HG03354 (cell line): ENCODE results near the gene ATP6V0C.
A peak's percentile ranks its signal among the peaks of the same experiment; 100 is the strongest.
"Not testable (repeated sequence)": the region's sequence is repeated elsewhere in the genome, so short reads cannot be mapped to it uniquely, and the experiment has no call there.

ENCODE experiments used
- ATAC-seq: cut with Tn5 transposase; IDR thresholded peaks from one replicate; pipeline ENCODE4 v1.9.1; 2021; ENCODE audit warnings: mild to moderate bottlenecking; ENCODE audit not compliant: unreplicated experiment, poor library complexity, severe bottlenecking

The ATP6V0C gene

DNA sequence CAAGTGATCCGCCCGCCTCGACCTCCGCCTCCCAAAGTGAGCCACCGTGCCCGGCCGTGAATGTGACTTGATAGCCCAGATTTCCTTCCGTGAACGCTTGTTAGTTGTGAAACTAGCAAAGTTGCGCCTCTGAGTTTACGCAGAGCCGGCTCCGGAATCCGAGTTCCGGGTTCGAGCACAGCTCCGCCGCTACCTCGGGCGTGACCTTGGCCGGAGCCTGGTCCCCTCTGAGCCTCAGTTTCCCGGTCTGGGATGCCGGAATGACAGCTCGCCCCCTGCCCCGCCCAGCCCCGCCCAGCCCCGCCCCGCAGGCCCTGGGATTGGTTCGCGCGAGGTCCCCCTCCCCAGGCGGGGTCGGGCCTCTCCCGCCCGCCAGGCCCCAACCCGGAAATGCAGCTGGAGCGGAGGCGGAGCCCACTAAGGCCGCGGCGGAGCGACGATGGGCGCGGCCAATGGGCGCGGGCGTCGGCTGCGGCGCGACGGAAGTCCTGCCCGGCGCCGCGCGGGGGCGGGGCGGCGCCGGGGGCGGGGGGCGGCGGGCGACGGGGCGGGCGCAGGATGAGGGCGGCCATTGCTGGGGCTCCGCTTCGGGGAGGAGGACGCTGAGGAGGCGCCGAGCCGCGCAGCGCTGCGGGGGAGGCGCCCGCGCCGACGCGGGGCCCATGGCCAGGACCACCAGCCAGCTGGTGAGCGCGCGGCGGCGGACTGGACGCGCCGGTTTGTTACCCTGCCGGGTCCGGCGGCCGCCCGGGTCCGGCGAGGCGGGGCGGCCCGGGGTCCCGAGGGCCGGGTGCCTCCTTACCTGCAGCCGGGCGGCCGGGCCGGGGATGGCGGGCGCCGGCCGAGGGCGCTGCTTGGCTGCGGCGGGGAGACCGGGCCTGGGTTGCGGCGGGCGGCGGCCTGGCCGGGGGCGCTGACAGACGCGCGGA lies 24.0 kb downstream of the ATP6V0C start, which contains the start of gene PDPK1:
PDPK1 (plus strand) TSS at position 571 of the 929 bp plus-strand sequence; CDS start at position 663, 92 bp downstream.
- peak; percentile 83 for ATAC-seq

DNA sequence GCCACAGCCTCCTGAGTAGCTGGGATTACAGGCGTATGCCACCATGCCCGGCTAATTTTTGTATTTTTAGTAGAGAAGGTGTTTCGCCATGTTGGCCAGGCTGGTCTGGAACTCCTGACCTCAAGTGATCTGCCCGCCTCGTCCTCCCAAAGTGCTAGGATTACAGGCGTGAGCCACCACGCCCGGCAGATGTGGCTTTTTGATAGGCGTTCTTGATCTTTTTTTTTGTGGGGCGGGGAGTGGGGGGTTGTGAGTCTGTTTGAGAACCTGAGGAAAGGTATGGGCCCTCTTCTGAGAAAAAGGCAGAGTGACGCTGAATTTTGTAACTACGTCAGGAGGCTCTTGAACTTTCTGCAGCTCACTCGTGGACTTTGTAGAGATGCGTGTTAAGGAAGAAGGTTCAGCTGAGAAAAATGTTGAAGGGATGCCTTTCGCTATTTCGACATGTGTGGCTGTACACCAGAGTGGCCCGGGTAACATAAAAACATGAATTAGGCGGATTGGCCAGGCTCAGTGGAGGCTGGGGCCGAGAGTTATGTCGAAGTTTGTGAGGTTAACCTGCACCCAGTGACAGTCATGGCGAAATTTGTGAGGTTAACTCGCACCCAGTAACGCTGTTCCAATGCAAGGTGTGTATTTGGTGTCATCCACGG lies 25.6 kb downstream of the ATP6V0C start:
- ATAC-seq, result not testable (repeated sequence)

DNA sequence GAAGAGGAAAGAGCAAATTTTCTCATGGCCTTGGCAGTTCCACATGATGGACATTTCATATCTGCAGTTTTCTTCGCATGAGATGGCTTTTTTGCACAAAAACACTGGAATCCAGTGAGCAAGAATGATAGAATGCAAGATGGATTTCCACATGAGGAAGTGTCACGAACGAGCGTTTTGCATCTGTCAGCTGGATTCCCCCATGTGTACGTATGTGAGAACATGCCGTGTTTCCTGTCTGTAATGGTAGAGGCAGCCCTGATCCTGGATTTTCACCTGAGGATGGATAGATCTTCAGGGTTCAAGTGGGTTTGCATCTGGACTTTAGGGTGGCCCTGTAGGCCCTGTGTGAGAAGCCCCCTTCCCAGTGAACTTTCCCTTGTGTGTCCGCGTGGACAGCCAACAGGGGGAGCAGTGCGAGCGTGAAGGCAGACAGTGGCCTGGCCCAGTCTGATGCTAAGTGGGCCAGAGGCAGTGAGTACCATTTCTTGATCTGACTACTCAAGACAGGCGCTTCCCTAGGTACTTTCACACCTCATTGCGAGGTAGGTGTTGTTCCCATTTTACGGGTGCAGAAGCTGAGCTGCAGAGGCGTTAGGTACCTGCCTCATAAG lies 26.2 kb downstream of the ATP6V0C start:
- ATAC-seq, result not testable (repeated sequence)

DNA sequence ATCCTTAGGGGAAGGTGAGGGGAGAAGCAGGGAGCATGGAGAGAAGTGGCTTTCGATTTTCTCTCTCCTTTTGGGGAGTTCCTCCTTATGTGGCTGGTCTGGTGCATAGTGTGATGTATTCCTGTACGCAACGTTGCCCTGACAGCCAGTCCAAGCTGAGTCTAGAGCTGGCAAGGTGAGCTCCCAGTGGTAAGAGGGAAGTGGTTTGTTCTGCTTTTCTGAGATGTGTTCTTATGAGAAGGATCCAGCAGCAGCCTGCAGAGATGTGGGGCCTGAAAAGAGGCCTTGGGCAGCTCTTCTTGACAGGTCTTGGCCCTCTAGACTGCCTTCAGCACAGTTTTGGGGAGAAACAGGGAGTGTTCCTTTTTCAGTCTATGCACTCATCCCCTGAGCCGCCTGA lies 27.2 kb downstream of the ATP6V0C start:
- not testable (repeated sequence) for ATAC-seq

DNA sequence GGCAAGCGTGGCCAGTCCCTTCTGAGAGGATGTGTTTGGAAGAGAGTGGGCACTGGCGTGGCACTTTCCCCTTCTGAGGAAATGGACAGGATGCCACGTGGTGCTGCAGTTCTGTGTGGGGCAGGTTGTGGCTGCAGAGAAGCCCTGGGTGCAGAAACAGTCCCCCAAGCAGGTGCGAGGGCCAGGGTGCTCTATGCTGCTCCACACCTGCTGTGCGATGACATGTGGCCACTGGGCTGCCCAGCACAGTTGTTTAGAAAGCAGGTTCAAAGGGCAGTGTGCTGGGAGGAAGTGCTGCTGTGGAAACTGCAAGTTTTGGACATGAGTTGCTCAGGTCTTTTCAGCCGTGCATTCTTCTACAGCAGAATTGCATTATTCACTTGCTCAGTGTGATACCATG lies 27.7 kb downstream of the ATP6V0C start:
- ATAC-seq, result not testable (repeated sequence)

DNA sequence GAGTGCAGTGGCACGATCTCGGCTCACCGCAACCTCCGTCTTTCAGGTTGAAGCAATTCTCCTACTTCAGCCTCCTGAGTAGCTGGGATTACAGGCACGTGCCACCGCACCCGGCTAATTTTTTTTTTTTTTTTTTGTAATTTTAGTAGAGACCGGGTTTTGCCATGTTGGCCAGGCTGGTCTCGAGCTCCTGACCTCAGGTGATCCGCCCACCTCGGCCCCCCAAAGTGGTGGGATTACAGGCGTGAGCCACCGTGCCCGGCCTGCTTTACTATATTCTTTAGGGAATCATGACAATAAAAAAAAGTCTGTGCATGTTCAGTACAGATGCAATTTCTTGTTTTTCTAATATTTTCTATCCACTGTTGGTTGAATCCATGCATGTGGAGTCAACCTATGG lies 30.0 kb downstream of the ATP6V0C start:
- ATAC-seq, result not testable (repeated sequence)

DNA sequence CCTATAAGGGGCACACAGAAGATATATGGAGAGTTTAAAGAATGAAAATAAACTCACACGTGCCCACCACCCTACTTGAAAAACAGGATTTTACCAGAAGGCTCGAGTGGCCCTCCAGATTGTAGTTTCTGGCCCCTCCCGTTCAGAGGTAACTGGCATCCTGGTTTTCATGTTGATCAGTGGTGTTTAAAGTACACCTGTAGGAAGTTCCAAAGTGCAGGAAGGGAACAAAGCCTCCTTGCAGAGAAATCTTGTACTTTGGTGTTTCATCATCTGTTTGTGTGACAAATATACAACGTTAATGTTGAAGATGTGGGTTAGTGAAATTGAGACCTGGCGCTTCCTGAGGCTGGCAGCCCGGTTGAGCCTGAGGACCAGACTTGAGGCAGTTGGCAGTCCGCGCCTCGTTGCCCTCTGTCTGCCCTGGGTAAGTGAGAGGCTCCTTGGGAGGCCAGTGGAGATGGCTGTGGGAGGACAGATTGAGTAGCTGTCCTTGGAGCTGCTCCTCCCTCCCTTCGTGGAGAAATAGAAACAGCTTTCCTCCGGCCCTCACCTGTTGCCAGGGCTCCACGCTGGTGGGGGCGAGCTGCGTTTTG lies 36.6 kb downstream of the ATP6V0C start:
- not testable (repeated sequence) for ATAC-seq

DNA sequence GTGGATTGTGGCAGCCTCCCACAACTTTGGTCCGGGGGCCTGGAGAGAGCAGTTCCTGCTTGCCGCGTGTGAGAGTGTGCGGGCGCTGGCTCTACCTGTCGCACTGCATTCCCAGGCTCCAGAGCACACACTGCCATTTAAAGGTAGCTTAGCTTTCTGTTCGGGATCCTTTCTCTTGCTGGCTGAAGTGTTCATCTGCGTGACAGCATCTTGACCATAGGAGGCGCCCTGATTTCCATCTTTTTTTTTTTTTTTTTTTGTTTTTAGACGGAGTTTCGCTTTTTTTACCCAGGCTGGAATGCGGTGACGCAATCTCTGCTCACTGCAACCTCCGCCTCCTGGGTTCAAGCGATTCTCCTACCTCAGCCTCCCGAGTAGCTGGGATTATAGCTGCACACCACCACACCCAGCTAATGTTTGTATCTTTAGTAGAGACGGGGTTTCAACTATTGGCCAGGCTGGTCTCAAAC lies 37.7 kb downstream of the ATP6V0C start:
- ATAC-seq, result not testable (repeated sequence)

DNA sequence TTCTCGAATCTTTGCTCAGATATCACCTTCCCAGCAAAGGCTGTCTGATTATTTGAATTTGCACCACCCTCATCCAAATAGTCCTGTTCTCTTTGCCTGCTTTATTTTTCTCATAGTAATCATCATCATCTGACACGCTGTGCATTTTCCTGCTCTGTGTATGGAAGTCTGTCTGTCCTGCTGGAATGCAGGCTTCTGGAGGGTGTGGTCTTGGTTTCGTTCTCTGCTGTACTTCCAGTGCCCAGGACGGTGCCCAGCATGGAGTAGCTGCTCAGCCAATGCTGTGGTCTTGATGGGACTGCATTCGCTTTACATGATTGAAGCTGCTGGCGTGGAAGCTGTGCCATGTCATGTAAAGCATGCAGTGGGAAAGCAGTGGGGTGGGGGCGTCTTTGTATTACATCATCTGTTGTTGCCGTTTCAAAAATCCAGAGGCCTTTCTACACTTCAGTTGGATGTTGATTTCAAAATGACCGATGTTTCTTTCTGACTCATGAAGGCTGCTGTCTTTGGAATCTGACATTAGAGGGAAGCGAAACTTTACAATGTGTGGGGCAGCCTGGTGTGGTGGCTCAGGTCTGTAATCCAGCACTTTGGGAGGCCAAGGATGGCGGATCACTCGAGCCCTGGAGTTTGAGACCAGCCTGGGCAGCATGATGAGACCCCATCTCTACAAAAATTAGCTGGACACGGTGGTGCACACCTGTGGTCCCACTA lies 41.1 kb downstream of the ATP6V0C start:
- ATAC-seq, result not testable (repeated sequence)

DNA sequence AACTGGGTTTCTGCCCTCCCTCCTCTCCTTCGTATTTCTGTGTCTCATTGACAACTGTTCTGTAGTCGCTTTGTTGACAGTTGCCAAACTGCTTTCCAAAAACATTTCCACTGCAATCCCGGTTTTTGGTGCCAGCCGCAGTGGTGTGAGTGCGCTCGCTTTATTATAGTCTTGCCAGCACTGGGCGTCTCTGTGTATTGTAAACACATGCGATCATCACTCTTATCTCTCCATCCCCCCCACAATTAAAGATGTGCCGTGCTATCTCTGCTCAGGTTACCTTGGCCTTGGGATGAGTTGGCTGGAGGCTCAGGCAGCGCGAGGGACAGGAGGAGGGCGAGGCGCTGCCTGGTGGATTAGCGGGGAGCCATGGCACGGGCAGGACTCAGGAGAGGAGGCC lies 43.4 kb downstream of the ATP6V0C start:
- not testable (repeated sequence) for ATAC-seq

DNA sequence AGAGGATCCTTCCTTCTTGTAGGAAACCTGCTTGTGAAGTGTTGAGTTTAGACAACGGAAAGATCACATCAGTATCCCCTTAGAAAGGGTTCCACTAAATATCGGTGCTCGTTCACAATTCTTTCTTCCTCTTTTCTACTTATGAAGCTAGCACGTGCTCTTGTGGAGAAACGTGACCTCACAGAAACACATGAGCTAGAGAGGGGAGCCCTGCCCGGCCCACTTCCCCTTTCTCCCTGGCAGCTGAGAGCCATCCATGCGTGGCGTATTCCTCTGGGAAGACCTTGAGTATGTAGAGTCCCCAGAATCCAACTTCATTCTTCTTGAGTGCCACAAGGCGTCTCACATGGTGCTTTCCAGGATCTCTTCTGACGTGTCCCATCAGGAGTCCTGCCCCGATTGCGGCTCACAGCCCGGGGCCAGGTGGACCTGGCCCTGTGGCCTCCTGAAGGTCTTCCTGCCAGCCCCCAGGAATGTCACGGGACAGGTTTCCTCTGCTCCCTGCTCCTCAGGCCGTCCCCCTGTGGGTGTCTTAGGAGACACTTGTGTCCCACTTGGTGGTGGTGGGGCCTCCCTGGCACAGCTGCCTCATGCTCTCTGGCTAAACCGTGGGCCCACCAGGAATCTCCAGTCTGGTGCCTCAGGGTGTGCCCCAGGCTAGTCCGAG lies 46.5 kb downstream of the ATP6V0C start:
- ATAC-seq, result peak; percentile 69

DNA sequence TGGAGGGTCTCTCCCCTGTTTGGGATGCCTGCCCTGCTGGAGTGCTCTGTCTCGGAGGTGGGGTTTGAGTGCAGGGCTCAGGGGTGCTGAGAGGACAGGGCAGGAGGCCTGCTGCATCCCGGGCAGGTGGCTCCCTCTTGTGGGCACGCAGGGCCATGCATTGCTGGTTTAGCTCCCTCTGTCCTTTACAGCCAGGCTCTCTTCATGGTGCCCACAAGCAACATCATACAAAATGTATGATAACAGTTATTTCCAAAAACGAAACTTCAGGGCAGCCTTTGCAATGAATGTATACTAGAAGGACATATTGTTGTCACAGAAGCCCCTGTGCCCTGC lies 47.0 kb downstream of the ATP6V0C start:
- peak; percentile 59 for ATAC-seq

DNA sequence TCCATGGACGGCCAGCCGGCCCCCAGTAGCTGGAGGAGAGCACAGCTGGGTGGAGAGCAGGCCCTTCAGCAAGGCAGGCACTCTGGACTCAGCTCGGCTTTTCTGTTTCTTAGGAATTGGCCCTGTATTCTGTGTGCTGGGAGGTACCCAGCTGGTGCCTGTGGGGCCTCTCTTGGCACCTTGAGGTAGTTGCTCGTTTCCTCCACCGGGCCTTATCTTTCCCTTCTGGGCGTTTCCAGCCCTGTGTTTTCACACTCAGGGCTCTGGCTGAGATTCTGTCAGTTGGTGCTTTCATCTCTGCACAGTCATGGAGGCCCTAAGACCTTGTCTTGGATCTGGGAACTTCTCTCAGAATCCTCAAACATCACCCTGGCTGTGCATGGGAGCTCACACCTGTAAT lies 53.8 kb downstream of the ATP6V0C start:
- ATAC-seq, result not testable (repeated sequence)

DNA sequence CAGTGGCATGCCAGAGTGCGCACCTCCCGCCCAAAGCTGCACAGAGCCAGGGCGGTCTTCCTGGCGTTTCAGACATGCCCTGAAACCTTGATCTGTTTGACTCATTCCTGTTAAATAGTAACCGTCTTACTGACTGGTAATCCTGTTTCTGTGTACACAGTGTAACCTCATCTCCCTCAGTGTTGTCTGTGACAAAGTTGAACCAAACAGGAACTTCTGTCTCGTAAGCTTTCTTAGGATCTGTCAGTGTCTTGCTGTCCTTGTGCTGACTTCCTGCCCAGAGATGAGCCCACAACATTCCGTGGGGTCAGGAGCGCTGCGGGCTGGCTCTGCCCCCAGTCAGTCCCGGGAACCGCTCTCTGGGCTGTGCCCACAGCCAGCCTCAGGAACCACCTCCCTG lies 54.8 kb downstream of the ATP6V0C start:
- peak; percentile 65 for ATAC-seq
